ENCODE results near the gene PHF14. TPM values are rescaled to one million over a fixed set of nuclear protein-coding genes. Genes with fewer than 3 reads are reported as not detected.
"Not testable (repeated sequence)": the region's sequence is repeated elsewhere in the genome, so short reads cannot be mapped to it uniquely, and the experiment has no call there.

PHF14 gene
- total RNA-seq, 1 donor, result 35.6 TPM

DNA sequence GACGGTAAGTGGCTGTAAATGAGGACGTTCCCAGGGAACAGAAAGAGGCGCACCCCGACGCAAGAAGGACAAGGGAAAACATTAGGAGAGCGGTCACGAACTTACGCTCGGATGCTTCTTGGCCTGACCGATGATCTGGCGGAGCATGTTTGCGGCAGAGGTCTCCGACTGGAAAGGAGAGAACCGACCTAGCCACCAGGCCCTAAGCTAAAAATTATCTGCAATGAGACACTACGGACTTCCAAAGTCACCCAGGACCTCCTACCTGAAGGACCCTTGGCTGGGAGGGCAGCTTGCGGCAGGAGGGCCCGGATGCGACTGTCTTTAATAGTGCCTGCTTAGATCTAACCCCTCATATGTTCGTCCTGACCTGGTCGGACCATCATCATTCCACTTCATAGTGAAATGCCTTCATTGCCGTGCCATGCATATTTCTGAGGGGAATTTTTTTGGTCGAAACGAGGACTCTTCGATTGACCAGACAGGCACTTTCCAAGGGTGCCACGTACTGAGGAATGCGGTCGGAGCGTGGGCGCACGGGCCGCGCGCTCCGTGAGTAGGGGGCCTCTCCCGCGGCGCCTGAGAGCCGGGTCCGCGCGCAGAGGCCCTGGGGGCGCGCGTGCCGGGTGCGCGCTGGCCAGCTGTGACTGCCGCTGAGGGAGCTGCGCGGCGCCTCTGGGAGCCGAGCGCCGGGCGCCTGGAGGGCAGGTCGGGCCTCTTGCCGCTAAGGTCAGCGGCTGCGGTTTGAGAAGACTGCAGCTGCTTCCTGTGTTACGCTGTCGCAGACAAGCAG is 33.6 kb upstream of the PHF14 start:
- TF ChIP-seq, protein P1, sequence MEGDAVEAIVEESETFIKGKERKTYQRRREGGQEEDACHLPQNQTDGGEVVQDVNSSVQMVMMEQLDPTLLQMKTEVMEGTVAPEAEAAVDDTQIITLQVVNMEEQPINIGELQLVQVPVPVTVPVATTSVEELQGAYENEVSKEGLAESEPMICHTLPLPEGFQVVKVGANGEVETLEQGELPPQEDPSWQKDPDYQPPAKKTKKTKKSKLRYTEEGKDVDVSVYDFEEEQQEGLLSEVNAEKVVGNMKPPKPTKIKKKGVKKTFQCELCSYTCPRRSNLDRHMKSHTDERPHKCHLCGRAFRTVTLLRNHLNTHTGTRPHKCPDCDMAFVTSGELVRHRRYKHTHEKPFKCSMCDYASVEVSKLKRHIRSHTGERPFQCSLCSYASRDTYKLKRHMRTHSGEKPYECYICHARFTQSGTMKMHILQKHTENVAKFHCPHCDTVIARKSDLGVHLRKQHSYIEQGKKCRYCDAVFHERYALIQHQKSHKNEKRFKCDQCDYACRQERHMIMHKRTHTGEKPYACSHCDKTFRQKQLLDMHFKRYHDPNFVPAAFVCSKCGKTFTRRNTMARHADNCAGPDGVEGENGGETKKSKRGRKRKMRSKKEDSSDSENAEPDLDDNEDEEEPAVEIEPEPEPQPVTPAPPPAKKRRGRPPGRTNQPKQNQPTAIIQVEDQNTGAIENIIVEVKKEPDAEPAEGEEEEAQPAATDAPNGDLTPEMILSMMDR (IDR thresholded peaks at IDR 0.05; ENCODE audit: insufficient read depth, low read length), result no peak
- H3K4me3 ChIP-seq (ENCODE audit: low read depth, low read length), result peak overlapping the region; percentile 95
- peak; percentile 97 for DNase-seq (ENCODE audit: low read depth)

GRCh38 chr7:10940704-10941355 is 32.8 kb upstream of the PHF14 start:
- DNase-seq (ENCODE audit: low read depth), result no peak
- H3K4me3 ChIP-seq (ENCODE audit: low read depth, low read length), result peak overlapping the region; percentile 95
- TF ChIP-seq, protein P1 (IDR thresholded peaks at IDR 0.05; ENCODE audit: insufficient read depth, low read length), result no peak

DNA sequence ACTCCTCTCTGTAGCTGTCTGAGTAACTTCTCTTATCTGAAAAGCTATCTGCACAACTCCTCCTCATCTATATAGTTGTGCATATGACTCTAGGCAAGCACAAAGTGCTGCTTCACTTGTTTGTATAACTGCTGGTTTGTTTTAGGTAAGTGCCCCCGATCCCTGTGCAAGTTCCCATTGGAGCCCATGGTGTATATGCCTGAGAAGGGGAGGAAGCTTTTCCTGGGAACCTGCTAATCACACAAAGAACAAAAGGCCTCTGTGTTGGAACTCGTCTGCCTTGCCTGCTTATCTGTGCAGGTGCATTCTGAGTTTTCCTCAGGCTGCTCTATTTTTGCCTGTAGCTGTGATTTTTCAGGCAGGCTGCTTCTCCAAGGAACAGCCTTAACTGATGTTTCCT is 23.2 kb upstream of the PHF14 start:
- no peak for DNase-seq (ENCODE audit: low read depth)
- H3K4me3 ChIP-seq (ENCODE audit: low read depth, low read length), result no peak overlapping the region

DNA sequence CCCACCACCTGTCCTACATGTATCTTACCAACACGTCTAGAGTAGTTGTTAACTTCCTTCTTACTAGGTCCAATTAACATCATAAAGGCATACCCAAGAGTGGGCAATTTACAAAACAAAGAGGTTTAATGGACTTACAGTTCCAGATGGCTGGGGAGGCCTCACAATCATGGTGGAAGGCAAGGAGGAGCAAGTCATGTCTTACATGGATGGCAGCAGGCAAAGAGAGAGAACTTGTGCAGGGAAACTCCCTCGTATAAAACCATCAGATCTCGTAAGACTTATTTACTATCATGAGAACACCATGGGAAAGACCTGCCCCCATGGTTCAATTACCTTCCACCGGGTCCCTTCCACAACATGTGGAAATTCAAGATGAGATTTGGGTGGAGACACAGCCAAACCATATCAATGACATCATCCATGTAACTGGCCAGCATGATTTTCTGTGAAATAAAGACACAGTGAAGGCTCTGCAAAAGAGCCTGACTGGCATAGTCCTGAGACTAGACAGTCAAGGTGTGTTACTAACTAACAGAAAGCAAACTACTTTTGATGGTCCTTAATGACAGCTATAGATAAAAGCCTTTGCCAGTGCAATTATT is 22.6 kb upstream of the PHF14 start:
- not testable (repeated sequence) for DNase-seq (ENCODE audit: low read depth); H3K4me3 ChIP-seq (ENCODE audit: low read depth, low read length)

More for the DNA sequence above, 23.2 kb upstream of the PHF14 start:
- TF ChIP-seq, protein P1 (IDR thresholded peaks at IDR 0.05; ENCODE audit: insufficient read depth, low read length), result no peak

- TF ChIP-seq, protein P1 (IDR thresholded peaks at IDR 0.05; ENCODE audit: insufficient read depth, low read length), result no peak
- DNase-seq (ENCODE audit: low read depth), result no peak
- H3K4me3 ChIP-seq (ENCODE audit: low read depth, low read length), result no peak overlapping the region
These were observed 21.1 kb upstream of the PHF14 start for GRCh38 chr7:10952588-10952987.

- not testable (repeated sequence) for H3K4me3 ChIP-seq (ENCODE audit: low read depth, low read length)
These were observed 20.5 kb upstream of the PHF14 start for GRCh38 chr7:10953078-10953750.

DNA sequence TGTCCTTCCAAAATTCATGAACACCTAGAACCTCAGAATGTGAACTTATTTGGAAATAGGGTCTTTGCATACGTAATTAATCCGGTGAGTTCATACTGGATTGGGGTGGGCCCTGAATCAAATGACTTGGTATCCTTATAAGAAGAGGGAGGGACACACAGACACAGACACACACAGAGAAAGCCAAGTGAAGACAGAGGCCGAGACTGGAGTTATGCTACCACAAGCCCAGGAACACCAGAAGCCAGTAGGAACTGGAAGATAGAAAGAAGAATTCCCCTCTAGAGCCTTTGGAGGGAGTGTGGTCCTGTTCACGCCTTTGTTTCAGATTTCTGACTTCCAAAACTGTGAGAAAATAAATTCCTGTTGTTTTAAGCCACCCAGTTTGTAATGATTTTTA is 17.1 kb upstream of the PHF14 start:
- no peak overlapping the region for H3K4me3 ChIP-seq (ENCODE audit: low read depth, low read length)
- TF ChIP-seq, protein P1 (IDR thresholded peaks at IDR 0.05; ENCODE audit: insufficient read depth, low read length), result no peak
- DNase-seq (ENCODE audit: low read depth), result no peak

More at GRCh38 chr7:10953078-10953750, 20.5 kb upstream of the PHF14 start:
- not testable (repeated sequence) for DNase-seq (ENCODE audit: low read depth)

- DNase-seq (ENCODE audit: low read depth); H3K4me3 ChIP-seq (ENCODE audit: low read depth, low read length): not testable (repeated sequence)
These were observed 13.4 kb upstream of the PHF14 start for GRCh38 chr7:10960242-10960641.

DNA sequence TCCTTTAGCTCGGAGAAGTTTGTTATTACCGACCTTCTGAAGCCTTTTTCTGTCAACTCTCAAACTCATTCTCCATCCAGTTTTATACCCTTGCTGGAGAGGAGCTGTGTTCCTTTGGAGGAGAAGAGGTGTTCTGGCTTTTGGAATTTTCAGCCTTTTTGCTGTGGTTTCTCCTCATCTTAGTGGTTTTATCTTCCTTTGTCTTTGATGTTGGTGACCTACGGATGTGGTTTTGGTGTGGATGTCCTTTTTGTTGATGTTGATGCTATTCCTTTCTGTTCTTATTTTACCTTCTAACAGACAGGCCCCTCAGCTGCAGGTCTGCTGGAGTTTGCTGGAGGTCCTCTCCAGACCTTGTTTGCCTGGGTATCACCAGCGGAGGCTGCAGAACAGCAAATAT is 8.7 kb upstream of the PHF14 start:
- not testable (repeated sequence) for H3K4me3 ChIP-seq (ENCODE audit: low read depth, low read length)

More for the DNA sequence above, 8.7 kb upstream of the PHF14 start:
- DNase-seq (ENCODE audit: low read depth), result not testable (repeated sequence)
